Loucy (cell line): Measurements from ENCODE around the gene RMND5A.
A peak's percentile ranks its signal among the peaks of the same experiment; 100 is the strongest.

Experiments used
- H2AFZ ChIP-seq: fragments of 200-600 bp; sonication (generic); 2 replicates; pipeline ENCODE4 v1.6.0; 2016; ENCODE audit warnings: antibody characterized with exemption, mild to moderate bottlenecking, low read length, moderate library complexity
- H3F3A ChIP-seq: fragments of 200-600 bp; 2 replicates; pipeline ENCODE4 v1.6.0; 2016; ENCODE audit warnings: antibody characterized with exemption, low read depth, mild to moderate bottlenecking
- H3K27me3 ChIP-seq: fragments of 200-600 bp; sonication (generic); 2 replicates; pipeline ENCODE4 v1.6.1; 2014; ENCODE audit warnings: low read length, mild to moderate bottlenecking; ENCODE audit not compliant: insufficient read depth, poor library complexity, severe bottlenecking
- H3K36me3 ChIP-seq: fragments of 200-600 bp; sonication (generic); 2 replicates; pipeline ENCODE4 v1.6.1; 2016; ENCODE audit warnings: low read length; ENCODE audit not compliant: insufficient read depth
- H3K4me1 ChIP-seq: fragments of 200-600 bp; sonication (generic); 2 replicates; pipeline ENCODE4 v1.5.1; 2014; ENCODE audit warnings: low read length, mild to moderate bottlenecking; ENCODE audit not compliant: insufficient read depth, poor library complexity, severe bottlenecking
- H3K4me2 ChIP-seq: fragments of 200-600 bp; sonication (generic); 2 replicates; pipeline ENCODE4 v1.6.0; 2014; ENCODE audit warnings: antibody characterized with exemption, low read length, low read depth, mild to moderate bottlenecking; ENCODE audit not compliant: poor library complexity, severe bottlenecking
- H3K4me3 ChIP-seq: fragments of 200-600 bp; sonication (generic); 2 replicates; pipeline ENCODE4 v1.5.1; 2014; ENCODE audit warnings: low read length, mild to moderate bottlenecking, mixed read lengths; ENCODE audit not compliant: poor library complexity, severe bottlenecking
- H3K79me2 ChIP-seq: fragments of 200-600 bp; sonication (generic); 2 replicates; pipeline ENCODE4 v1.6.1; 2014; ENCODE audit warnings: low read length; ENCODE audit not compliant: insufficient read depth
- H3K9ac ChIP-seq: fragments of 200-600 bp; sonication (generic); 2 replicates; pipeline ENCODE4 v1.6.0; 2014; ENCODE audit warnings: mild to moderate bottlenecking, low read depth, low read length, moderate library complexity; ENCODE audit not compliant: poor library complexity, severe bottlenecking
- H3K9me2 ChIP-seq: fragments of 200-600 bp; sonication (generic); replicated peaks from 2 replicates; pipeline ENCODE4 v1.6.1; 2016; ENCODE audit warnings: low read depth, low read length, mixed read lengths
- H3K9me3 ChIP-seq: fragments of 200-600 bp; sonication (generic); 2 replicates; pipeline ENCODE4 v1.6.1; 2014; ENCODE audit warnings: mild to moderate bottlenecking, antibody characterized with exemption, low read length, low read depth; ENCODE audit not compliant: insufficient read depth
- H4K20me1 ChIP-seq: fragments of 200-600 bp; sonication (generic); 2 replicates; pipeline ENCODE4 v1.6.0; 2014; ENCODE audit warnings: antibody characterized with exemption, low read length, mild to moderate bottlenecking; ENCODE audit not compliant: insufficient read depth, poor library complexity, severe bottlenecking
- CTCF ChIP-seq: fragments of 200-600 bp; sonication (generic); conservative IDR thresholded peaks from 2 replicates; pipeline ENCODE4 v1.5.1; 2014; ENCODE audit warnings: mild to moderate bottlenecking, antibody characterized with exemption, low read length
- EZH2phosphoT487 ChIP-seq: fragments of 200-600 bp; IDR thresholded peaks from 2 replicates; pipeline ENCODE4 v1.6.1; 2018; ENCODE audit warnings: antibody characterized with exemption, mild to moderate bottlenecking, moderate library complexity, borderline replicate concordance

Gene RMND5A

GRCh38 chr2:86675511-86676015 is 44.5 kb upstream of the RMND5A start:
- no peaks in the 10 kb centered on the region for H3K9me2 ChIP-seq
- H3K4me2 ChIP-seq: no peak overlapping the region
- TF ChIP-seq EZH2phosphoT487: no peak
- peak; percentile 56 for TF ChIP-seq CTCF
- H3F3A ChIP-seq: no peaks in the 10 kb centered on the region
- H3K9me3 ChIP-seq: no peaks in the 10 kb centered on the region
- H4K20me1 ChIP-seq: no peaks in the 10 kb centered on the region
- H2AFZ ChIP-seq: no peak overlapping the region
- H3K79me2 ChIP-seq: no peaks in the 10 kb centered on the region
- no peak overlapping the region for H3K9ac ChIP-seq
- no peaks in the 10 kb centered on the region for H3K36me3 ChIP-seq
- H3K4me3 ChIP-seq: no peak overlapping the region
- no peaks in the 10 kb centered on the region for H3K27me3 ChIP-seq
- no peaks in the 10 kb centered on the region for H3K4me1 ChIP-seq

DNA sequence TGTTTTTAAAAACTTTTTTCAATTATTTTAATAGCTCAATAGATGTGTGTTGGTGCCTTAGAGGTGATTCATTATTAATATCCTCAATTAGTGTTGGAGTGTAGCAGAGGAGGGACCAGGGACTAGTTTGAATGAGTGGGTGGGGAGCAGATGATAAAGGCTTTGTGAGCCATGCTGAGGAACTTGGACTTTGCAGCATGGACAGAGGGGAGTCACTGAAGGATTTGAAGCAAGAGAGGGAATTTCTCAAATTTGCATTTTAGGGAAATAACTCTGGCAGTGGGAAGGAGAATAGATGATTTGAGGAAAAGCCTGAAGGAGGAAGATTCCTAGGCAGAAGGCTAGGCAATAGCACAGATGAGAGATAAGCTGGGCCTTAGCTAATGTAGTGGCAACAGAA is 42.3 kb upstream of the RMND5A start:
- no peaks in the 10 kb centered on the region for H3K4me1 ChIP-seq
- no peak overlapping the region for H3K4me3 ChIP-seq
- H4K20me1 ChIP-seq: no peaks in the 10 kb centered on the region
- H3K9me3 ChIP-seq: no peaks in the 10 kb centered on the region
- no peaks in the 10 kb centered on the region for H3K27me3 ChIP-seq
- H3K36me3 ChIP-seq: no peaks in the 10 kb centered on the region
- H3F3A ChIP-seq: no peaks in the 10 kb centered on the region
- no peaks in the 10 kb centered on the region for H3K79me2 ChIP-seq
- no peak for TF ChIP-seq CTCF
- no peak for TF ChIP-seq EZH2phosphoT487
- no peak overlapping the region for H2AFZ ChIP-seq
- H3K4me2 ChIP-seq: no peak overlapping the region
- no peak overlapping the region for H3K9ac ChIP-seq
- H3K9me2 ChIP-seq: no peaks in the 10 kb centered on the region

- no peaks in the 10 kb centered on the region for H3K36me3 ChIP-seq
- H3K4me2 ChIP-seq: no peak overlapping the region
- H2AFZ ChIP-seq: no peak overlapping the region
- no peaks in the 10 kb centered on the region for H3K27me3 ChIP-seq
- H3F3A ChIP-seq: no peaks in the 10 kb centered on the region
- no peak for TF ChIP-seq EZH2phosphoT487
- TF ChIP-seq CTCF: no peak
- H4K20me1 ChIP-seq: no peaks in the 10 kb centered on the region
- no peaks in the 10 kb centered on the region for H3K79me2 ChIP-seq
- no peaks in the 10 kb centered on the region for H3K9me2 ChIP-seq
- no peak overlapping the region for H3K9ac ChIP-seq
- no peaks in the 10 kb centered on the region for H3K9me3 ChIP-seq
- H3K4me3 ChIP-seq: no peak overlapping the region
- no peaks in the 10 kb centered on the region for H3K4me1 ChIP-seq
These were observed 41.1 kb upstream of the RMND5A start for GRCh38 chr2:86679036-86679435.
